MM.1S (cell line): ENCODE measurements around the gene PUM1.

Experiments
- DNase-seq: peaks from one replicate; pipeline ENCODE4 v3.0.0-alpha.2; 2015
- H2AFZ ChIP-seq: fragments of 300-600 bp; sonication (generic); 2 replicates; pipeline ENCODE4 v1.6.0; 2016; ENCODE audit warnings: antibody characterized with exemption, low read length
- H3F3A ChIP-seq: fragments of 300-600 bp; sonication (generic); 2 replicates; pipeline ENCODE4 v1.6.1; 2016; ENCODE audit warnings: mild to moderate bottlenecking, antibody characterized with exemption, low read length, moderate library complexity, mixed read lengths; ENCODE audit not compliant: insufficient read depth
- H3K27ac ChIP-seq: fragments of 300-600 bp; sonication (generic); 2 replicates; pipeline ENCODE4 v1.5.1; 2016; ENCODE audit warnings: mild to moderate bottlenecking, low read length
- H3K27me3 ChIP-seq: fragments of 300-600 bp; sonication (generic); replicated peaks from 2 replicates; pipeline ENCODE4 v1.6.0; 2016; ENCODE audit warnings: low read length; ENCODE audit not compliant: insufficient read depth
- H3K36me3 ChIP-seq: fragments of 300-600 bp; sonication (generic); replicated peaks from 2 replicates; pipeline ENCODE4 v1.6.1; 2016; ENCODE audit warnings: mild to moderate bottlenecking, low read length, mixed read lengths; ENCODE audit not compliant: insufficient read depth
- H3K4me1 ChIP-seq: fragments of 300-600 bp; sonication (generic); 2 replicates; pipeline ENCODE4 v1.6.1; 2016; ENCODE audit warnings: low read length, mixed read lengths
- H3K4me2 ChIP-seq: fragments of 300-600 bp; sonication (generic); 2 replicates; pipeline ENCODE4 v1.6.0; 2016; ENCODE audit warnings: low read depth, low read length
- H3K4me3 ChIP-seq: fragments of 300-600 bp; sonication (generic); 2 replicates; pipeline ENCODE4 v1.5.1; 2016; ENCODE audit warnings: low read length, mixed read lengths
- H3K79me2 ChIP-seq: fragments of 300-600 bp; sonication (generic); 2 replicates; pipeline ENCODE4 v1.6.1; 2016; ENCODE audit warnings: mixed run types, low read length, mixed read lengths
- H3K9ac ChIP-seq: fragments of 300-600 bp; sonication (generic); 2 replicates; pipeline ENCODE4 v1.6.1; 2016; ENCODE audit warnings: low read length, mixed read lengths
- H3K9me2 ChIP-seq: fragments of 300-600 bp; sonication (generic); replicated peaks from 2 replicates; pipeline ENCODE4 v1.6.1; 2016; ENCODE audit warnings: mild to moderate bottlenecking, low read length, mixed read lengths; ENCODE audit not compliant: insufficient read depth
- H3K9me3 ChIP-seq: fragments of 300-600 bp; sonication (generic); replicated peaks from 2 replicates; pipeline ENCODE4 v1.6.1; 2016; ENCODE audit warnings: mild to moderate bottlenecking, low read length, mixed read lengths; ENCODE audit not compliant: insufficient read depth
- H4K20me1 ChIP-seq: fragments of 300-600 bp; sonication (generic); 2 replicates; pipeline ENCODE4 v1.6.1; 2016; ENCODE audit warnings: mild to moderate bottlenecking, low read length, moderate library complexity, mixed read lengths; ENCODE audit not compliant: insufficient read depth
- CTCF ChIP-seq: fragments of 300-600 bp; sonication (generic); IDR thresholded peaks from 2 replicates; pipeline ENCODE4 v1.5.1; 2016; ENCODE audit warnings: antibody characterized with exemption, low read length, mixed read lengths
- EZH2 ChIP-seq: fragments of 300-600 bp; sonication (generic); optimal IDR thresholded peaks from 2 replicates; pipeline ENCODE3; 2017; ENCODE audit warnings: low read depth, mild to moderate bottlenecking, antibody characterized with exemption, low read length, mixed read lengths
- EZH2phosphoT487 ChIP-seq: fragments of 300-600 bp; sonication (generic); IDR thresholded peaks from 2 replicates; pipeline ENCODE4 v1.6.1; 2018; ENCODE audit warnings: antibody characterized with exemption, low read length

The PUM1 gene

GRCh38 chr1:30912913-30913652, 152.4 kb downstream of the PUM1 start:
- no peaks in the 10 kb centered on the region for H4K20me1 ChIP-seq

GRCh38 chr1:30912224-30912623, 153.3 kb downstream of the PUM1 start:
- Histone ChIP-seq H3K27ac (no peak overlapping the region), H3K9ac (no peak overlapping the region), H3K36me3 (no peaks in the 10 kb centered on the region), H2AFZ (no peak overlapping the region), H3K9me2 (no peaks in the 10 kb centered on the region), H3K4me1 (no peaks in the 10 kb centered on the region), H3K4me2 (no peak overlapping the region), H3K79me2 (no peaks in the 10 kb centered on the region), H3K4me3 (no peak overlapping the region), H3K9me3 (no peaks in the 10 kb centered on the region), H3K27me3 (peaks cover 29% of the 10 kb centered on the region), H3F3A (no peaks in the 10 kb centered on the region), H4K20me1 (no peaks in the 10 kb centered on the region)
- TF ChIP-seq EZH2 (no peak), EZH2phosphoT487 (no peak), CTCF (no peak)
- DNase-seq = no peak

More at GRCh38 chr1:30912913-30913652, 152.4 kb downstream of the PUM1 start:
- Histone ChIP-seq H3K9me2 (no peaks in the 10 kb centered on the region), H3K4me1 (no peaks in the 10 kb centered on the region), H3K27me3 (peaks cover 21% of the 10 kb centered on the region), H2AFZ (no peak overlapping the region), H3K9ac (no peak overlapping the region), H3K79me2 (no peaks in the 10 kb centered on the region), H3K9me3 (no peaks in the 10 kb centered on the region), H3K27ac (no peak overlapping the region), H3K4me2 (no peak overlapping the region), H3F3A (no peaks in the 10 kb centered on the region), H3K4me3 (no peak overlapping the region), H3K36me3 (no peaks in the 10 kb centered on the region)
- TF ChIP-seq EZH2phosphoT487 = no peak
- no peak for TF ChIP-seq EZH2
- TF ChIP-seq CTCF = no peak
- no peak for DNase-seq

- no peaks in the 10 kb centered on the region for H3F3A ChIP-seq
- no peak overlapping the region for H3K4me2 ChIP-seq
- no peaks in the 10 kb centered on the region for H3K4me1 ChIP-seq
- H3K4me3 ChIP-seq = no peak overlapping the region
- H3K9me2 ChIP-seq = no peaks in the 10 kb centered on the region
- H3K36me3 ChIP-seq = no peaks in the 10 kb centered on the region
- peak; percentile 77 for TF ChIP-seq CTCF
- TF ChIP-seq EZH2phosphoT487 = no peak
- no peak overlapping the region for H2AFZ ChIP-seq
- H3K79me2 ChIP-seq = no peaks in the 10 kb centered on the region
- no peaks in the 10 kb centered on the region for H4K20me1 ChIP-seq
- no peaks in the 10 kb centered on the region for H3K9me3 ChIP-seq
- no peak overlapping the region for H3K9ac ChIP-seq
- peaks cover 39% of the 10 kb centered on the region for H3K27me3 ChIP-seq
- DNase-seq = peak; percentile 53
- H3K27ac ChIP-seq = no peak overlapping the region
Measured at GRCh38 chr1:30911059-30911954, 154.2 kb downstream of the PUM1 start.
